Liver (tissue), 3 donors: ENCODE data around the gene SPAG16.

Experiments
- ATF3 ChIP-seq: IDR thresholded peaks from 2 replicates; pipeline ENCODE4 v1.6.1; 2016; ENCODE audit warnings: antibody characterized with exemption
- CTCF ChIP-seq: fragments of 150-350 bp; IDR thresholded peaks from 2 replicates; pipeline ENCODE4 v1.5.1; 2017; ENCODE audit warnings: improper control_type of control experiment, low read depth, low read length; ENCODE audit not compliant: missing input control
- FOXA1 ChIP-seq: IDR thresholded peaks from 2 replicates; pipeline ENCODE4 v1.6.1; 2016; ENCODE audit warnings: antibody characterized with exemption
- GABPA ChIP-seq, 2 donors: IDR thresholded peaks in 1 of 2; conservative IDR thresholded peaks in 1 of 2; 2 replicates each; pipeline ENCODE4 v1.6.1; 2016; ENCODE audit warnings: antibody characterized with exemption in 2 of 2, mild to moderate bottlenecking in 1 of 2, moderate library complexity in 1 of 2
- RAD21 ChIP-seq, 2 donors: IDR thresholded peaks; 2 replicates each; pipeline ENCODE4 v1.6.1; 2016; ENCODE audit warnings: antibody characterized with exemption in 2 of 2, mild to moderate bottlenecking in 2 of 2
- RXRA ChIP-seq, 2 donors: IDR thresholded peaks; 2 replicates each; pipeline ENCODE4 v1.6.1; 2017 to 2018; ENCODE audit warnings: antibody characterized with exemption in 2 of 2, mild to moderate bottlenecking in 1 of 2
- YY1 ChIP-seq: IDR thresholded peaks from 2 replicates; pipeline ENCODE4 v1.6.1; 2016; ENCODE audit warnings: antibody characterized with exemption, mild to moderate bottlenecking
- TF ChIP-seq, protein P1 (sequence below): IDR thresholded peaks from 2 replicates; pipeline ENCODE4 v1.6.1; 2016; ENCODE audit warnings: antibody characterized with exemption, mild to moderate bottlenecking
- TF ChIP-seq, protein P2 (sequence below): IDR thresholded peaks from 2 replicates; pipeline ENCODE4 v1.6.1; 2016; ENCODE audit warnings: antibody characterized with exemption
- donor health status: healthy.
- donor health status: healthy.

- TF ChIP-seq CTCF (no peak), FOXA1 (no peak), GABPA (IDR thresholded peaks at IDR 0.05 in 1 of 2, conservative IDR thresholded peaks at IDR 0.05 in 1 of 2) (no peak), ATF3 (no peak), RAD21 (IDR thresholded peaks at IDR 0.05) (no peak), RXRA (IDR thresholded peaks at IDR 0.05) (no peak), YY1 (no peak)
- TF ChIP-seq, protein P1, sequence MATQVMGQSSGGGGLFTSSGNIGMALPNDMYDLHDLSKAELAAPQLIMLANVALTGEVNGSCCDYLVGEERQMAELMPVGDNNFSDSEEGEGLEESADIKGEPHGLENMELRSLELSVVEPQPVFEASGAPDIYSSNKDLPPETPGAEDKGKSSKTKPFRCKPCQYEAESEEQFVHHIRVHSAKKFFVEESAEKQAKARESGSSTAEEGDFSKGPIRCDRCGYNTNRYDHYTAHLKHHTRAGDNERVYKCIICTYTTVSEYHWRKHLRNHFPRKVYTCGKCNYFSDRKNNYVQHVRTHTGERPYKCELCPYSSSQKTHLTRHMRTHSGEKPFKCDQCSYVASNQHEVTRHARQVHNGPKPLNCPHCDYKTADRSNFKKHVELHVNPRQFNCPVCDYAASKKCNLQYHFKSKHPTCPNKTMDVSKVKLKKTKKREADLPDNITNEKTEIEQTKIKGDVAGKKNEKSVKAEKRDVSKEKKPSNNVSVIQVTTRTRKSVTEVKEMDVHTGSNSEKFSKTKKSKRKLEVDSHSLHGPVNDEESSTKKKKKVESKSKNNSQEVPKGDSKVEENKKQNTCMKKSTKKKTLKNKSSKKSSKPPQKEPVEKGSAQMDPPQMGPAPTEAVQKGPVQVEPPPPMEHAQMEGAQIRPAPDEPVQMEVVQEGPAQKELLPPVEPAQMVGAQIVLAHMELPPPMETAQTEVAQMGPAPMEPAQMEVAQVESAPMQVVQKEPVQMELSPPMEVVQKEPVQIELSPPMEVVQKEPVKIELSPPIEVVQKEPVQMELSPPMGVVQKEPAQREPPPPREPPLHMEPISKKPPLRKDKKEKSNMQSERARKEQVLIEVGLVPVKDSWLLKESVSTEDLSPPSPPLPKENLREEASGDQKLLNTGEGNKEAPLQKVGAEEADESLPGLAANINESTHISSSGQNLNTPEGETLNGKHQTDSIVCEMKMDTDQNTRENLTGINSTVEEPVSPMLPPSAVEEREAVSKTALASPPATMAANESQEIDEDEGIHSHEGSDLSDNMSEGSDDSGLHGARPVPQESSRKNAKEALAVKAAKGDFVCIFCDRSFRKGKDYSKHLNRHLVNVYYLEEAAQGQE: no peak
- TF ChIP-seq, protein P2, sequence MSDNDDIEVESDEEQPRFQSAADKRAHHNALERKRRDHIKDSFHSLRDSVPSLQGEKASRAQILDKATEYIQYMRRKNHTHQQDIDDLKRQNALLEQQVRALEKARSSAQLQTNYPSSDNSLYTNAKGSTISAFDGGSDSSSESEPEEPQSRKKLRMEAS: no peak
These were observed 1009.3 kb downstream of the SPAG16 start for GRCh38 chr2:214293593-214293992.
